HG03039 (cell line): ENCODE results near the gene PLS3.
"Not testable (repeated sequence)": the region's sequence is repeated elsewhere in the genome, so short reads cannot be mapped to it uniquely, and the experiment has no call there.

Experiments
- ATAC-seq: cut with Tn5 transposase; IDR thresholded peaks from one replicate; pipeline ENCODE4 v1.9.1; 2021; ENCODE audit warnings: mild to moderate bottlenecking, moderate library complexity; ENCODE audit not compliant: unreplicated experiment

Gene PLS3

DNA sequence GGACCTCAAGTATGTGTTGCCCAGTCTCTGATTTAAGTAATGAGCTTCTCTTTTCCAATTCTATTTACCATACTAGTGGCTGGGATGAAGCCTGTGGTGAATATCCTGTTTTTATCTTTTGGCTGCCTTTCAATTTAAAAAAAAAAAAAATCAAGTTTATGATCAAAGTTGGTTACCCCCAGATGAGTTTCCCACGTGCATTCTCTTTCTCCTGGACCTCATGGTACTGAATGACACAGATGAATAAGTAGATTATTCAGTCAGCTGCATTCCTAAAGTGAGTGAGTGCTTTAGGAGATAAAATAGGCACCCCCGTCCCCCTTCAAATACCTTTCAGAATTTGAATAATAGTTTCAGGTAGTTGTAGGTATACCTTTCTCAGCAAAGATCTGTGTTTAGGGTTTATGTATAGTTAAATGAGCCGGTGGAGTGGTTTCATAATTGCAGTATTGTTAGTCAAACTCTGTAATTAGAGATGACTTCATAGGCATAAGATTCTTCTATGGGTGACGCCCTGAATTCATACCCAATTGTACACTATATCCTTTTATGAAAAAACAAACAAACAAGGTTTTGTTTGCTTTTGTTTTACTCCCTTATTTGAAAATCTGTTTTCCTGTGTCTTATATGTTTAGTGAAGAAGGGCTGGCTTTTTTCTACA is 41.9 kb downstream of the PLS3 start:
- ATAC-seq = no peak

DNA sequence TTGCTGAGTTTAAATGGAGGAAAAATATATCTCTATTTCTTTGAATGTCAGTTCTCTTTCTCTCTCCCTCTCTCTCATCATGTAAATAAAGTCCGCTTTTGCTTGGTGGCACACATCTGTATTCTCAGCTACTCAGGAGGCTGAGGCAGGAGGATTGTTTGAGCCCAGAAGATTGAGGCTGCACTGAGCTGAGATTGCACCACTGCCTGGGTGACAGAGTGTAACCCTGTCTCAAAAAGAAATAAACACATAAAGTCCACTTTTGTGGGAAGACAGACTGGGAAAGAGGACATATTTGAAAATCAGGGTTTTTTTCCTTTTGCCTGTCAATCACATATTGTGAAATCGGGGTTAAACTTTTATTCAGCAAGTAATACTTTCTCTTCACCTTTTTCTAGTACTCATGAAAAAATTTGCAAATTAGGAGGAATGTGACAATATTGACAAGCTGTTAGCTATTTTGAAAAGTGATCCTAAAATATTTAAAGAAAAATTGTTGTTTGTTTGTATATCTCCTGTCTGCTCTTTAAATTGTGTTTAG is 42.6 kb downstream of the PLS3 start:
- no peak for ATAC-seq

DNA sequence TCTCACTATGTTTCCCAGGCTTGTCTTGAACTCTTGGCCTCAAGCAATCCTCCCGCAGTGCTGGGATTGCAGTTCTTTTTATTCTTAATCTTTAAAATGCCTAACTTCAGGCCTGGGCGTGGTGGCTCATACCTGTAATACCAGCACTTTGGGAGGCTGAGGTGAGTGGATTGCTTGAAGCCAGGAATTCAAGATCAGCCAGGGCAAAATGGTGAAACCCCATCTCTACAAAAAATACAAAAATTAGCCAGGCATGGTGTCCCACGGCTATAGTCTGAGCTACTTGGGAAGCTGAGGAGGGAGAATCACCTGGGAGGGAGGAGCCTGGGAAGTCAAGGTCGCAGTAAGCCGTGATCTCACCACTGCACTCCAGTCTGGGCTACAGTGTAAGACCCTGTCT is 45.9 kb downstream of the PLS3 start:
- no peak for ATAC-seq

DNA sequence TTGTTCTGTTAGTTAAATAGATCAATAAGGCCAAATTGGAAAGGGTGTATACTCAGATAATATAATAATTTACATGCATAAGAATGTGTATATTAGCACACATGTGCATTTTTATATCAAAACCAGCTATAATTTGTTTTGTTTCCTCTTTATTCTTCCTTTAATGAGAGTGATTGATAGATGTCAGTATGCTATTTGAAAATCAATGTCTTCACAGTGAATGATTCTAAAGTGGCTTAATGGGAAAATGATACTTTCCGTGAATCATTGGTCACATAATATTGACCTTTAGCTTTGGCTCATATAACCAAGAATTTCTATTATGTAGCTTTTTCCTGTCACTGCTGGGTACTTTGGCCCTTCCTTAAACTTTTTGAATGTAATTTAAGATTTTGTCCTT is 48.6 kb downstream of the PLS3 start:
- no peak for ATAC-seq

GRCh38 chrX:115616943-115617563 is 56.1 kb downstream of the PLS3 start:
- peak; percentile 98 for ATAC-seq

- ATAC-seq = no peak
Measured at GRCh38 chrX:115622534-115622933, 61.6 kb downstream of the PLS3 start.

DNA sequence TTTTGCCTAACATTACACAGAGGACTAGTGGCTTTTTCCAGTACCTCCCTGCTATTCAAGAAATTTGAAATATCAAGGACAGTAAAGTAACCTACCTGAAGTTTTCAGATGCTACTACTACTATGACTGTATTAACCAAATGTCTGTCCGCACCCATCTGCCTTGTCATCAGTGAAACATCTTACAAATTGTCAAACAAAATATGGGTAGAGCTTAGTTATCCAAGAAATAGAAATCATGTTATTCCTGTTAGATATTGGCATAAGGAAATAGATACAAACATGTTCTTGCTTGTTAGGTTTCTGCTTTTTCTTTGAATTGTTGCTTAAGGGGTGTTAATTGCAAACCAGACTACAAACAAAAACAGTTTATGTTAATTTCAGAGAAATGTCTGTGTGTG is 63.9 kb downstream of the PLS3 start:
- no peak for ATAC-seq

DNA sequence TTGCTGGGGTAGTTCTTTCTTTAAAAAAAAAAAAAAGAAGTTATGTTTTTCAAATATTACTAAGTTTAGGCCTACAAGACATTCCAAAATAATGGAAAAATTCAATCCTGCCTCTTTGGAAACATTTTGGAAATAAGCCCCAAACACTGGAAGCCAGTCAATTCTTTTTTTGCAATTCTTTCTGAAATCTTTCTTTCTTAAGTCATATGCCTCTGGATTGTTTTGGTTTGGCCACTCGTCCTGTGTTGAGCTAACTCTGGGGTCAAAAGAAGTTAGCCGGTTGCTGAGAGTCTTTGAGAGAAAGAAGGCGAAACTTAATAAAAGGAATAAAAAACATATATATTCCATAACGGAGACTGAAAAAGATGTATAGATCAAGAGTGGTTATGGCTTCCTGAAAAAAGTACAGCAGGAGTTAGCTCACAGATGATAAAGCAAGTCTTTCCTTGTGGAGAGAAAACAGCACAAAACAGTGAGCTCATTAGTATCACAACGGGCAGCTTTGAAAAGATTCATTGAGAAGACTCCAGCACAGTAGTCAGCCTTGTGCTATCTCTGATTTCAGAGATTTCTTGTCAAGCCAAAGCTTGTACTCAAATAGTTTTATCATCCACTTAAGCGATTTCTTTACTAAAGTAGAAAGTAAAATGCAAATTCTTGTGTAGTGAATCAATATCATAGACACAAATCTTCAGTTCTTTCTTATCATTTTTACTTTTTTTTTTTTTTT is 64.8 kb downstream of the PLS3 start:
- ATAC-seq = no peak

GRCh38 chrX:115630204-115630603 is 69.2 kb downstream of the PLS3 start:
- ATAC-seq = no peak

GRCh38 chrX:115632455-115632854 is 71.5 kb downstream of the PLS3 start:
- ATAC-seq = no peak

GRCh38 chrX:115633397-115633796 is 72.4 kb downstream of the PLS3 start:
- not testable (repeated sequence) for ATAC-seq

DNA sequence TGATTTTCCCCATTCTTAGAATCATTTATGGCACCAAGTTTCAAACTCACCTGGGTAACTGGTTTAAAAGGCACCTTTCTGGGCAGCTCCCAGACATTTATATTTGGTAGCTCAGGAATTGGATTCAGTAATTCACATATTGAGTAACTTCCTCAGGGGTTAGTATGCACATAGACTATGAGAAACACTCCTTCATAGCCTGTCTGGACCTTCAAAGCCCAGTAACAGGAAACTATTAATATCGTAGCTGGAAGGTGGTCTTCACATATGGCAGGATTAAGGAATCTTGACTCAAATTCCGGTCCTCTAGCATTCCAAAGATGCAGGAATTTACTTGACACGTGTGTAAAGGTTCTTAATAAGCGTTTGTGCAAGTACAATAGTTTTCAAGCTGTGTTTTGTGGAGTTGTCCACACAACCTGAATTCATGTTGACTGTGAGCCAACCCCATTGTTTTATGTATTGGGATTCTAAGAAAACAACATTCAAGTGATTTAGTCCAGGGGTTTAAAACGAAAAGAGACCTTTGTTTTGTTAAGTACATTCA is 78.4 kb downstream of the PLS3 start:
- no peak for ATAC-seq

- no peak for ATAC-seq
Measured at GRCh38 chrX:115642311-115642710, 81.3 kb downstream of the PLS3 start.

GRCh38 chrX:115642895-115643530 is 82.0 kb downstream of the PLS3 start:
- no peak for ATAC-seq

GRCh38 chrX:115644397-115644796 is 83.4 kb downstream of the PLS3 start:
- not testable (repeated sequence) for ATAC-seq

DNA sequence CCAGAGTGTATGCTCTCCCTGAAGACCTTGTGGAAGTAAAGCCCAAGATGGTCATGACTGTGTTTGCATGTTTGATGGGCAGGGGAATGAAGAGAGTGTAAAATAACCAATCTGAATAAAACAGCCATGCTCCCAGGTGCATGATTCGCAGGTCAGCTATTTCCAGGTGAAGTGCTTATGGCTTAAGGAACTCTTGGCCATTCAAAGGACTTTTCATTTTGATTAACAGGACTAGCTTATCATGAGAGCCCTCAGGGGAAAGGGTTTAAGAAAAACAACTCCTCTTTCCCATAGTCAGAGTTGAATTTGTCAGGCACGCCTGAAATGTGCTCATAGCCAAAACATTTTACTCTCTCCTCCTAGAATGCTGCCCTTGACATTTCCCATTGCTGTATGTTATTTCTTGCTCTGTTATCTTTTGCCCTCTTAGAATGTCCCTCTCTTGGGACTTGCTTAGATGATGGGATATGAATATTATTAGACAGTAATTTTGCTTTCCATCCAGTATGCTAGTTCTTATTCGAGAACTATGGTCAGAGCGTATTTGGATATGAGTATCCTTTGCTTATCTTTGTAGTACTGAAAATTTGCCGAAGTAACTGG is 88.6 kb downstream of the PLS3 start:
- no peak for ATAC-seq

DNA sequence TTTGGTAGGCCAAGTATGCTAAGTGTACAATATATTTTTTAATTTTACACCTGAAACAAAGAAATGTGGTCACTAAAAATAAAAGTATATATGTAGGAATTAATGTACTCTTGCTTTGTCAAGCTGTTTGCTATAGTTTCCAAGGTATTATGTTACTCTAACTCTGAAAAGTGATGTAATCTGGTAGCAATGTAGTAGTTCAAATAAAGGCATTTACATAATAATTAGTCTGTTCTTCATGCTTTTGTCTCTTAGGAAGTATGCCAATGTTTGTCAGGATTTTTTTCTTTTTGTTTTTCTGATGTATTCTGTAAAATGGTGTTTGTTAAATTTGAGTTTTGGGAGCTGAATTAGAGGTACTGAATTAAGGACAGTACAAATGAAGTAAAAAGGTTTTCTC is 89.5 kb downstream of the PLS3 start:
- ATAC-seq = no peak

DNA sequence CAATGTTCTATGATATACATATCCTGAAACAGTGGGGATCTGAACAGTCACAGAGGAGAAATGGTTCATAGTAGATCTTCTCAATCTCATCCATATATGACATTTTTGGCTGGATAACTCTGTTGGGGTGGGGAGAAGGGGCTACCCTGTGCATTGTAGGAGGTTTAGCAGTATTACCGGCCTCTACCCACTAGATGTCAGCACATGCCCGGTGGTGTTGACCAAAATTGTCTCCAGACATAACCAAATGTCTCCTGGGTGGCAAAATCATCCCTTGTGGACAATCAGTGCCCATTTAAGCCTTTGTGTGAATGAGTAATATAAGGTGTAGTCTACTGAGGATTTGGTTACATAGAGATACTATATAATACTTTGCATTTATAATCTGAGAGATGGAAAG is 89.9 kb downstream of the PLS3 start:
- ATAC-seq = no peak

GRCh38 chrX:115652221-115652620 is 91.2 kb downstream of the PLS3 start:
- no peak for ATAC-seq

DNA sequence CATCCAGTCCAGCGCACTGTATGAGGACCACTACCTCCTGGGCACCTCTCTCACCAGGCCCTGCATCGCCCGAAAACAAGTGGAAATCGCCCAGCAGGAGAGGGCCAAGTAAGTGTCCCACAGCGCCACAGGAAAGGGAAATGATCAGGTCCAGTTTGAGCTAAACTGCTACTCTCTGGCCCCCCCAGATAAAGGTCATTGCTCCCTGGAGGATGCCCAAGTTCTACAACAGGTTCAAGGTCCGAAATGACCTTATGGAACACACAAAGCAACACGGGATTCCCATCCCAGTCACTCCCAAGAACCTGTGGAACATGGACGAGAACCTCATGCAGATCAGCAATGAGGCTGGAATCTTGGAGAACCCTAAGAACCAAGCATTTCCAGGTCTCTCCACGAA is 104.1 kb downstream of the PLS3 start:
- ATAC-seq = no peak

GRCh38 chrX:115679460-115679859 is 118.5 kb downstream of the PLS3 start:
- ATAC-seq = no peak
